BJ (cell line): ENCODE data around the gene KCNQ2. TPM values are rescaled to one million over a fixed set of nuclear protein-coding genes. Genes with fewer than 3 reads are reported as not detected.

Source experiments
- CTCF ChIA-PET: fragments of 350-600 bp; formaldehyde crosslinking; extraction: SDS; loops from one replicate; lab custom pipeline; 2021; ENCODE audit warnings: antibody characterized with exemption, inconsistent platforms; lab: Yijun Ruan, JAX
- POLR2A ChIA-PET: fragments of 300-600 bp; sonication (Branson Sonifier 250); formaldehyde crosslinking; extraction: SDS; loops from one replicate; lab custom pipeline; 2021; ENCODE audit warnings: antibody characterized with exemption; lab: Charles Lee
- DNase-seq: peaks from one replicate; pipeline ENCODE4 v3.0.0-alpha.2; 2011; ENCODE audit warnings: low read depth
- H3K27me3 ChIP-seq: 2 replicates; pipeline ENCODE4 v1.6.0; 2011; ENCODE audit warnings: low read length; ENCODE audit not compliant: control insufficient read depth, insufficient read depth
- H3K36me3 ChIP-seq: 2 replicates; pipeline ENCODE4 v1.5.1; 2011; ENCODE audit warnings: low read length; ENCODE audit not compliant: control insufficient read depth, insufficient read depth
- H3K4me3 ChIP-seq: 2 replicates; pipeline ENCODE4 v1.5.1; 2011; ENCODE audit warnings: low read depth, mild to moderate bottlenecking, control low read depth, low read length
- CTCF ChIP-seq: IDR thresholded peaks from 2 replicates; pipeline ENCODE4 v1.5.1; 2011; ENCODE audit warnings: low read depth, mild to moderate bottlenecking, control low read depth, inconsistent platforms, low read length, moderate library complexity; ENCODE audit not compliant: insufficient read depth
- polyA plus RNA-seq: library from polyadenylated mRNA; depleted of rRNA; stranded (reverse); fragments of >200 nt; gene quantifications from 2 replicates; pipeline ENCODE4 v1.2.3, GENCODE V29; 2011

KCNQ2 gene
- polyA plus RNA-seq, 1 experiment = not detected

GRCh38 chr20:63407928-63408683 is 64.3 kb downstream of the KCNQ2 start:
- no peak for TF ChIP-seq CTCF
- no peak overlapping the region for H3K4me3 ChIP-seq
- CTCF ChIA-PET = no interaction called here
- no peak for DNase-seq
- H3K36me3 ChIP-seq = no peaks in the 10 kb centered on the region
- POLR2A ChIA-PET = no interaction called here
- H3K27me3 ChIP-seq = no peaks in the 10 kb centered on the region

- Histone ChIP-seq H3K36me3 (no peaks in the 10 kb centered on the region), H3K4me3 (no peak overlapping the region), H3K27me3 (no peaks in the 10 kb centered on the region)
- CTCF ChIA-PET = interaction anchor here (1.2 kb wide), 1 partner anchor 97 kb away, joined by 3 read pairs; no protein-coding TSS in a partner anchor
- TF ChIP-seq CTCF = no peak
- POLR2A ChIA-PET = no interaction called here
- no peak for DNase-seq
Measured at GRCh38 chr20:63406617-63407245, 65.7 kb downstream of the KCNQ2 start.

GRCh38 chr20:63406011-63406410 is 66.4 kb downstream of the KCNQ2 start:
- ChIA-PET CTCF (interaction anchor here (1.2 kb wide), 1 partner anchor 96 kb away, joined by 3 read pairs; no protein-coding TSS in a partner anchor), POLR2A (no interaction called here)
- Histone ChIP-seq H3K27me3 (no peaks in the 10 kb centered on the region), H3K4me3 (no peak overlapping the region), H3K36me3 (no peaks in the 10 kb centered on the region)
- no peak for DNase-seq
- no peak for TF ChIP-seq CTCF

- CTCF ChIA-PET = interaction anchor here (0.8 to 1.2 kb wide), 2 partner anchors 25 to 95 kb away, joined by 3 read pairs; no protein-coding TSS in a partner anchor
Measured at GRCh38 chr20:63405102-63405730, 67.2 kb downstream of the KCNQ2 start.

More at GRCh38 chr20:63405102-63405730, 67.2 kb downstream of the KCNQ2 start:
- no peaks in the 10 kb centered on the region for H3K27me3 ChIP-seq
- no peak for DNase-seq
- H3K36me3 ChIP-seq = no peaks in the 10 kb centered on the region
- no peak for TF ChIP-seq CTCF
- POLR2A ChIA-PET = no interaction called here
- H3K4me3 ChIP-seq = no peak overlapping the region
